Activated CD4-positive, alpha-beta T cell treated with anti-CD3 and anti-CD28 coated beads for 4 hours (primary cell): ENCODE measurements around the gene FBLN5.

Source experiments
- DNase-seq, 2 donors: peaks; one replicate each; pipeline ENCODE4 v3.0.0-alpha.2; 2020

The FBLN5 gene

DNA sequence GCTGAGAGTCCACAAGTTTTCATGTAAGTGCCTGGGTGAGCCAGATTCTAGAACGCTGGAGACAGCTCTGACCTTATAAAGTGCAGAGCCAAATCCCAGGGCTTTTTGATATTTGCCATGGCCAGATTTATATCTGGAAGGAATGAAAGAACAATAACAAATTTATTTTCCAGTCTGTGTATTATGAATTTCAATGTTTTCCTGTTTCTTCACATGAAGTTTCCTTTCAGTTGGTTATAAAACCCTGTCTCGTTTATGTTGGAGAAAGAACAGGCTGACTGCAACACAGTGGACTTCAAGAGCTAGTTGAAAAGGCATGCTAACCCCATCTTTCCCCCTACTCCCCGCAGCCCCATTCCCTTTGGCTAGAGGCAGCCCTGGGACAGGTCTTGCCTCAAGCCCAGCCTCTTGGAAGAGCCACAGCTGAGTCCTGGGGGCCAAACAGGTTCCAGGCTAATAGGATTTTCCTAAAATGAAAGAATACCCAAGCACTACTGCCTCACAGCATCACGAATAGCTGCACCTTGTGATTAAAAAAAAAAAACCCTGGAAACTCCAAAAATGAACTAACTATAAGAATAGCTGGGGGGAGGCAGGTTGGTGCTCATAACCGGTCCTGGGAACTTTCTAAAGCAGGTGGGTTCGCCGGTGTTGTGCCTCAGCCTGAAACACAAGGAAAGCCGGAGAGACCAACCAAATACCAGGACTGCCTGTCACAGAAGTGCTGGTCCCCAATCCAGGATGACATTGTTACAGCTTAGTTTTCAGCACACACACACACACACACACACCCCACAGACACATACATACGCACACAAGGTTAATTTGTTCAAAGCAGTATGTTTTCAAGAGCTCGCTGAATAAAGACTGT is 1.5 kb downstream of the FBLN5 start:
- DNase-seq: no peak

DNA sequence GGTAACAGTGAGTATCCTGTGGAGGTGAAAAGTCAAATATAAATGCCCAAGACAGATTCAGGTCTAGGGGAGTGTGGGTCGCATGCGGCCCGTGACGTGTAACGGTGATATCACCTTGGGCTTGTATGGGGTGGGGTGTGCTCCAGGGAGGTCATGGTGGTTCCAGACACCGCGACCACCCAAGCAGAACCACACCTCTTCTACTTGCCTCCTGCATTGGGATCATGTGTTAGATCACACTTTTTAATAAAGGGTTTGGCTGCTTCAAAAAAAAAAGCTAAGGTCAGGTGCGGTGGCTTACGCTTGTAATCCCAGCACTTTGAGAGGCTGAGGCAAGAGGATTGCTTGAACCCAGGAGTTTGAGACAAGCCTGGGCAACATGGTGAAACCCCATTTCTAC is 4.5 kb downstream of the FBLN5 start:
- DNase-seq: no peak

DNA sequence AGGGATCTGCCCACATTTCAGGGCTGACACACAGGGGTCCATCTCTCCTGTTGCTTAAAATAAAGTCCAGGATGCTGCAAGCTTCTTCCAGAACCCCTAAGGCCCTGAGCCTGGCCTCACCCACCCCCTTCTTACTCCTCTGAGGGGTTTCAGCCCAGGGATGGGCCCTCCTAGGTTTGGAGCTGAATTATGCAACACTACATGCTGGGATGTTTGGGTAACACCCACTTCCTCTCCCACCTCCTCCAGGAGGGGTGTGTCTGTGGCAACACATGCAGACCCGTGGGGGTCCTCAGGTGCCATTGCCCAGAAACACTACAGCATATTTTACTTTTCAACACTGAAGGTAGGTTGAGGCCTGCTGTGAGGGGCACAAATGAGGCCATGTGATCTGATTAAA is 5.4 kb downstream of the FBLN5 start:
- DNase-seq: no peak

DNA sequence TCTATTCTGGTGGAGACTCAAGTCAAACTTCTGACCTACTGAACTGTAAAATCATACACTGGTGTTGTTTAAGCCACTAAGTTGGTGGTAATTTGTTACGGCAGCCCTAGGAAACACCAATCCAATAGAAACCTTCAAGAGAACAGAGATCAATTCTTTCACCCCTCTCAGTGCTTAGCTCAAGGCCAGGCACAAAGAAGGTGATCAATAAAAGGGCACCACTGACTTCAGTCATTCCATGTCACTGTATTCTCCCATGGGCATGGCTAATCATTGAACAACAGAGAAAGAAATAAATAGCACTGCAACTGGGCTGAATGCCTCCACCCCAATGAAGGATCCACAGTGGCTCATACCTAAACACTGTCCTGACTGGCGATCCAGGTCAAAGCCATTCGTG is 7.3 kb downstream of the FBLN5 start:
- no peak for DNase-seq

DNA sequence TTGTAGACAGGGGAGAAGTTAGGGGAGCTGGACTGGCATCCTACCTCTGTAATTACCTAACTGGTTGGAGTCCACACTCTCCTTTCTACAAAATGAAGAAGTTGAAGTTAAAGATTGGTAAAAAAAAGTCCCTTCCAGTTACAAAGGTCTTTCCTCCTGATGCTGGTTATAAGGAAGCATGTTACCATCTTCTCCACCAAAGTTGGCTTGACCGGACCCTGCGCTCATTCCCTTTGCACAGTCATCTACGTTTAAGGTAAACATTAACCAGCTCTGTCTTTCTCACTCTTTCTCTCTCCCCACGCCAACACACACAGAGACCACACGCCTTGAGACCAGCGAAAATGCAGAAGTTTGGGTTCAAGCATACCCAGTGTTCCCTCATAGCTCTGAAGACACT is 11.9 kb downstream of the FBLN5 start:
- DNase-seq: no peak

- DNase-seq: no peak
Observed at GRCh38 chr14:91934554-91935285, 12.8 kb downstream of the FBLN5 start.

DNA sequence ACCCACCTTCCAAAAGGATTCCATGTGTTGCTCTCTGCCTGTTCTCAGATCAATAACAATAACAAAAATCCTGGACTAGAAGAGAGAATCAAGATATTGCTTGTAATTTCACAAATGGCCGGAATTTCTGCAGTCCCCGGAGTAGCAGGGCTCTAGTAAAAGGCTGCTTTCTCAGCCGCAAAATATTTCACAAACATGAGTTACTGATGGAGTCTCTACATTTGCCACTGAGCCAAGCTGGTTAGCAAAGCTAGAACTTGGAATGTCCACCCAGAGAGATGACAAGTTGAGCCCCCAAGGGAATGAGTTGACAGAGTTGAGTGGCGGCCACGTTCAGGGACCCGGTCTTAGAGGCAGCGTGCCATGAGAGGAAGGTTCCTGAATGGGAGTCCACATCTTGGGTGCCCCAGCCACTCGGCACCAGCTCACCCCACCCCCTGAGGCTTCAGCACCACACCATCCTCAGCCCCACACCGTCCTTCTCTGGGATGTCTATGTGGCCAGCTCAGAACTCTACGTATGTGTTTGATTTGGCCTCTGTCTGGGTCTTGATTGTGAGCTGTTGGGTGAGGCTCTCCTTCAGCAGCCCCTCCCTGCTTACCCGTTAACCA is 15.9 kb downstream of the FBLN5 start:
- no peak for DNase-seq

- DNase-seq: no peak
Observed at GRCh38 chr14:91929700-91930099, 17.8 kb downstream of the FBLN5 start.

DNA sequence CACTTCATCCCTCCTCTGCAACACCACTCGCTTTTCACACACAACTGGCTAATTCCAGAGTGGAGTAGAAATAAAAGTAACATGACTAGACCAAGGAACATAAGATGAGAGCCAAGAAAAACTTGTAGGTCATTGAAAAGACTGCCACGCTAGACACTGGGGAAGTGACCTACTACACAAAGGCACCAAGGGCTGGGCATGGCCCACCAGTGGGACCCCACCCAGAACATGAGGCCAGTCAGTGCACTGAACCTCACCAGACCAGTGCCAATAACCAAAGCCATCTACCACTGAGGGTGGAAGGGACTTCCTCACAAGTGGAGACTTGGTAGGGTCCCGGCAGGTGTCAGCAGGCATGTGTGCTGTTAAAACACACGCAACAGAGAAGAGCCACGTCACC is 19.7 kb downstream of the FBLN5 start:
- no peak for DNase-seq

- DNase-seq: no peak
Observed at GRCh38 chr14:91927191-91927590, 20.3 kb downstream of the FBLN5 start.

GRCh38 chr14:91926131-91926890 is 21.2 kb downstream of the FBLN5 start:
- DNase-seq: no peak

GRCh38 chr14:91925727-91926121 is 21.8 kb downstream of the FBLN5 start:
- no peak for DNase-seq

DNA sequence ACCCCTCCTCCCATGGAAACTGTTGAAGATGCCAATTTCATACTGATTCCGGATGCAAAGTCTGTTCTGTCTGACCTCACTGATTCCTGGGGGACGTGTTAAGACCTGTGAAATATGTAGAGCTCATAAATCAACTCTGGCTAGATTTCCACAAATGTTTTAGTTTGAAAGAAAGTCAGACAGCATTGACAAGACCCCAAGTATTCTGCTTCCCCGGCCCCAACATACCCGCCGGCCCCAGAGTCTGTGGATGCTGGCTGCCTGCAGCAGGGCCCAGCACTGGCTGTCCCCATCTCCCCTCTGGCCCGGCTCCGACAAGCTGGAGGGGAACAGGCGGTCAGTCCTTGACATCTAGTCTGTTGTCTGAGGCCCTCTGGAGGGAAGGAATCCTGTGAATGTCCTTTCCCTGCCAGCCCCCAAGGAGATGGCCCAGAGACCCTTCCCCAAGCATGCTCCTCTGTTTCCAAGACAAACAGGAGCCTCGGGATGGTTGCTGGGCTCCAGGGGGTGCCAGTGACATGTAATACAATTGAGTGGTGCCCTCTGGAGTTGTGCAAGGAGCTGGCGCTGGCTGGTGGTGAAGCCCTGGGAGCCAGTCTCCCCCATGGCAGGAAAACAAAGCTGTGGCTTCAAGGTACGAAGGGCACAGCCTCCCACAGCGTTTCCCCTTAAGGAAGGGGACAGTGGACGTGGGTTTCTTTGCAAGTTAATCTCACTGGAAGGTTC is 22.3 kb downstream of the FBLN5 start:
- DNase-seq: no peak

DNA sequence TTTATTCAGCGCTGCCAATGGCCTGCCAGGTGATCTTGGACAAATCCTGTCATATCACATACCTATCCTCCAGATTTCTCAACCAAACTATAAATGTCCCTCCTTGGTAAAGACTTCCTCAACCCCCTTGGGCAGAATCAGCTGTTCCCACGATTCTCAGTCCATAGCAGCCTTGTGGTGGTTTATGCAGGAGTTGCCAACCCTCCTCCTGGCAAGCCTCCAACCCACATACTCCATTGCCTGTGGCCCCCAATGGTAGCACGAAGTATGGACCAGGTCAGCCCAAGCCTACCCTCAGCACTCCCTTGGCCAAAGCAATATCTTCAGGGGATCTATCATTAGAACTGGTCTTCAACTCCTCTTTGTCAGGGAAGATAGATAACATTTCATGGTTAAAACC is 27.0 kb downstream of the FBLN5 start:
- DNase-seq: no peak

DNA sequence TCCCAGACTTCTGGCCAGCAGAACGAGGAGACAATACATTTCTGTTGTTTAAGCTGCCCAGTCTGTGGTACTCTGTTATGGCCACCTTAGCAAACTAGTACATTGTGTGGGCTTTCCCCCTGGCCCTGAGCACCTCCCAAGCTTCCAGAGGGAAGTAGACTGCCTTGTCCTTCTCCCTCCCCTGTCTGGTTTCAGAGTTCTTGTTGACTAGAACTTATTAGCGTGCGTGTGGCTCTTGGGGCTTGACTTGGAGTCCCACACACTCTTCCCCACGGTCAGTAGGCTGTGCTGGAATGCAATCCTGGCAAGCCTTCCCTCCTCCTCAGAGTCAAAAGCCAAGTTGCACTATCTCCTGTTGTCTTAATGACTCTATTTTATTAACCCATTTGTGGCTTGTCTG is 27.7 kb downstream of the FBLN5 start:
- no peak for DNase-seq

DNA sequence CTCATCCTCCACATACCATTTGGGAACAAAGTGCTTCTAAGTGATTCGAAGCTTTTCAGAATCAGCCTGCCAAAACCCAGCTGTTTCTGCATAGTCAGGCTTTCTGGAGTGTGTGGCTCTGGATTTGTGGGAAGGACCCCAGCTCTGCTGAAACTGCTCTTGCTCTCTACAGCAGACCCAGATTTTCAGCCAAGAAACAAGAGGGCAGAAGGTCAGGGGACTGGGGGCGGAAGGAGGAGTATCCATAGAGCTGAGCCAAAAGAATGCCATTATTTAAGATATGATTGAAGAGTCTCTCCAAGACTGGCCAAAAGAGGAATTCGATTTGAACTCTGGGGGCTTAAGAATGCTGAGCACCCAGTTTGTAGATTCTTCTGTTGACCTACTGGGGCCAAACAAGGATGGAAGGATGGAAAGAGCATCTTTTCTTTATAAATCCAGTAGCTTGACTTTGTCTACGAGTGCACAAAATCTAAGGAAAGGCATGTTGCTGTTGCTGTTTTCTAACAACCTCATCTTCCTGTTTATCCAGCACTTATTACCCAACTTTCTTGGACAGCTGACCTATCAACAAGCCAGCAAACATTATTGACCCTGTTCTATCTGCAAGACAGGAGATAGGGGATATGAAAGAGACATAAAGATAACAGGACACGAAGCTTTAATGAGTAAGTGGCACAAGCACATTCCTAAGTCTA is 29.2 kb downstream of the FBLN5 start:
- no peak for DNase-seq

DNA sequence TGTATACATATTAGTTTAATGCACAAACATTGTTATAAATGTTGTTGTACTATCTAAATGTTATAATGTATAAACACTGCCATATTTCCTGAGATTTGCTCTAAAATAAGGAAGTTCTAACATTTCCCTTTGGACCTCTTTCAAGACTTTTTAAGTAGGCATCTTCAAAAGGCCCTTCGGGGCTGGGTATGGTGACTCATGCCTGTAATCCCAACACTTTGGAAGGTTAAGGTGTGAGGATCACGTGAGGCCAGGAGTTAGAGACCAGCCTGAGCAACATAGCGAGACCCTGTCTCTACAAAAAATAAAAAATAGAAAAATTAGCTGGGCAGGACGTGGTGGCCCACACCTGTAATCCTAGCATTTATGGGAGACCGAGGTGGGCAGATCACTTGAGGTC is 35.5 kb downstream of the FBLN5 start:
- no peak for DNase-seq

GRCh38 chr14:91911474-91912032 is 35.9 kb downstream of the FBLN5 start:
- peak; percentile 35 to 49 for DNase-seq

DNA sequence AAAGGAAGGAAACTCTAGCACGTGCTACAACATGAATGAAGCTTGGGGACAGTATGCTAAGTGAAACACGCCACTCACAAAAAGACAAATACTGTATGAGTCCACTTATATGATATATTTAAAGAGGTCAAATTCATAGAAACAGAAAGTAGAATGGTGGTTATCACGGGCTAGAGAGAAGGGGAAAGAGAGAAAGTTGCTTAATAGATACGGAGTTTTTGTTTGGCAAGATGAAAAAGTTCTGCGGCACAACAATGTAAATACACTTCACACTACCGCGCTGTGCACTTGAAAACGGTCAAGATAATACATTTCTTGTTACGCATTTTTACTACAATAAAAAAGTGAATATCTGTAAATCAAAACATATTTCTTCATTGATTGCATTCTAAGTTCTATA is 37.3 kb downstream of the FBLN5 start:
- no peak for DNase-seq

GRCh38 chr14:91906374-91906773 is 41.1 kb downstream of the FBLN5 start:
- no peak for DNase-seq

- DNase-seq: no peak
Observed at GRCh38 chr14:91904956-91905645, 42.4 kb downstream of the FBLN5 start.
